Activated T-helper 17 cell treated with anti-CD3 and anti-CD28 coated beads, Interleukin-2, amount 50 U/mL, for 72 hours (primary cell): ENCODE results near the gene SPCS1. TPM values are rescaled to one million over a fixed set of nuclear protein-coding genes. Genes with fewer than 3 reads are reported as not detected.
A peak's percentile ranks its signal among the peaks of the same experiment; 100 is the strongest.
"Not testable (repeated sequence)": the region's sequence is repeated elsewhere in the genome, so short reads cannot be mapped to it uniquely, and the experiment has no call there.

Experiments used
- ATAC-seq: fragments of 150-1000 bp; cut with Tn5 transposase; replicated peaks from 2 replicates; pipeline ENCODE4 v1.10.0; 2021; ENCODE audit warnings: mild to moderate bottlenecking, moderate library complexity
- H3K27ac Mint-ChIP-seq: one replicate; pipeline ENCODE4 v1.8.0; 2022; ENCODE audit warnings: mixed read lengths
- H3K27me3 Mint-ChIP-seq: one replicate; pipeline ENCODE4 v1.8.0; 2022; ENCODE audit warnings: mixed read lengths
- H3K36me3 Mint-ChIP-seq: one replicate; pipeline ENCODE4 v1.8.0; 2022; ENCODE audit warnings: low read depth, mild to moderate bottlenecking, mixed read lengths
- H3K4me1 Mint-ChIP-seq: one replicate; pipeline ENCODE4 v1.8.0; 2022; ENCODE audit warnings: mixed read lengths
- H3K4me3 Mint-ChIP-seq: one replicate; pipeline ENCODE4 v1.8.0; 2022; ENCODE audit warnings: mild to moderate bottlenecking, mixed read lengths
- H3K9me3 Mint-ChIP-seq: one replicate; pipeline ENCODE4 v1.8.0; 2022; ENCODE audit warnings: mixed read lengths
- total RNA-seq, 2 donors: library from RNA; stranded (reverse); gene quantifications; one replicate each; pipeline ENCODE4 v1.2.3, GENCODE V29; 2022

The SPCS1 gene
- 100 to 1,000 TPM in 1 of 2 donors, 10 to 100 TPM in 1; 66.2 to 106 TPM for total RNA-seq

- Mint-ChIP-seq H3K4me3 (peak within 1 kb of the TSS; percentile 98), H3K27me3 (no peaks in the 10 kb centered on the region), H3K27ac (peak within 1 kb of the TSS; percentile 93), H3K36me3 (peaks cover 34% of the 10 kb centered on the region), H3K4me1 (peaks cover 14% of the 10 kb centered on the region), H3K9me3 (no peaks in the 10 kb centered on the region)
- peak; percentile 95 for ATAC-seq
Measured at GRCh38 chr3:52705688-52706686, at the start of gene SPCS1, which contains the start of gene GLT8D1. TSS of gene SPCS1 (plus strand) at chr3:52706106. CDS start at chr3:52706247, 141 bp downstream. TSS of gene GLT8D1 (minus strand) at chr3:52705791. CDS start at chr3:52700460, 5,331 bp downstream.

- H3K9me3 Mint-ChIP-seq, result no peaks in the 10 kb centered on the region
- H3K4me1 Mint-ChIP-seq, result peaks cover 6% of the 10 kb centered on the region
- H3K27me3 Mint-ChIP-seq, result no peaks in the 10 kb centered on the region
- H3K27ac Mint-ChIP-seq, result no peak overlapping the region
- peaks cover 98% of the 10 kb centered on the region for H3K36me3 Mint-ChIP-seq
- ATAC-seq, result no peak
- H3K4me3 Mint-ChIP-seq, result no peak overlapping the region
Measured at GRCh38 chr3:52660046-52660445, 45.9 kb upstream of the SPCS1 start.

- no peak overlapping the region for H3K4me3 Mint-ChIP-seq
- ATAC-seq, result no peak
- H3K27ac Mint-ChIP-seq, result no peak overlapping the region
- H3K27me3 Mint-ChIP-seq, result no peaks in the 10 kb centered on the region
- peaks cover 98% of the 10 kb centered on the region for H3K36me3 Mint-ChIP-seq
- no peaks in the 10 kb centered on the region for H3K9me3 Mint-ChIP-seq
- H3K4me1 Mint-ChIP-seq, result no peaks in the 10 kb centered on the region
Measured at GRCh38 chr3:52663098-52663497, 42.8 kb upstream of the SPCS1 start.

- H3K27me3 Mint-ChIP-seq, result no peaks in the 10 kb centered on the region
- H3K9me3 Mint-ChIP-seq, result no peaks in the 10 kb centered on the region
- H3K4me3 Mint-ChIP-seq, result peak overlapping the region; percentile 76
- H3K27ac Mint-ChIP-seq, result peak overlapping the region; percentile 98
- ATAC-seq, result peak; percentile 91
- H3K4me1 Mint-ChIP-seq, result peaks cover 32% of the 10 kb centered on the region
- H3K36me3 Mint-ChIP-seq, result peaks cover 94% of the 10 kb centered on the region
Measured at GRCh38 chr3:52670621-52671521, 35.0 kb upstream of the SPCS1 start.

GRCh38 chr3:52671676-52672075, 34.2 kb upstream of the SPCS1 start:
- peak overlapping the region; percentile 76 for H3K4me3 Mint-ChIP-seq
- peak overlapping the region; percentile 98 for H3K27ac Mint-ChIP-seq
- peaks cover 94% of the 10 kb centered on the region for H3K36me3 Mint-ChIP-seq
- no peaks in the 10 kb centered on the region for H3K9me3 Mint-ChIP-seq
- no peaks in the 10 kb centered on the region for H3K27me3 Mint-ChIP-seq
- ATAC-seq, result peak; percentile 28
- peaks cover 35% of the 10 kb centered on the region for H3K4me1 Mint-ChIP-seq

GRCh38 chr3:52676201-52676600, 29.7 kb upstream of the SPCS1 start:
- not testable (repeated sequence) for ATAC-seq, H3K27ac Mint-ChIP-seq, H3K27me3 Mint-ChIP-seq, H3K4me3 Mint-ChIP-seq, H3K9me3 Mint-ChIP-seq
- H3K36me3 Mint-ChIP-seq, result peaks cover 98% of the 10 kb centered on the region
- H3K4me1 Mint-ChIP-seq, result peaks cover 44% of the 10 kb centered on the region

DNA sequence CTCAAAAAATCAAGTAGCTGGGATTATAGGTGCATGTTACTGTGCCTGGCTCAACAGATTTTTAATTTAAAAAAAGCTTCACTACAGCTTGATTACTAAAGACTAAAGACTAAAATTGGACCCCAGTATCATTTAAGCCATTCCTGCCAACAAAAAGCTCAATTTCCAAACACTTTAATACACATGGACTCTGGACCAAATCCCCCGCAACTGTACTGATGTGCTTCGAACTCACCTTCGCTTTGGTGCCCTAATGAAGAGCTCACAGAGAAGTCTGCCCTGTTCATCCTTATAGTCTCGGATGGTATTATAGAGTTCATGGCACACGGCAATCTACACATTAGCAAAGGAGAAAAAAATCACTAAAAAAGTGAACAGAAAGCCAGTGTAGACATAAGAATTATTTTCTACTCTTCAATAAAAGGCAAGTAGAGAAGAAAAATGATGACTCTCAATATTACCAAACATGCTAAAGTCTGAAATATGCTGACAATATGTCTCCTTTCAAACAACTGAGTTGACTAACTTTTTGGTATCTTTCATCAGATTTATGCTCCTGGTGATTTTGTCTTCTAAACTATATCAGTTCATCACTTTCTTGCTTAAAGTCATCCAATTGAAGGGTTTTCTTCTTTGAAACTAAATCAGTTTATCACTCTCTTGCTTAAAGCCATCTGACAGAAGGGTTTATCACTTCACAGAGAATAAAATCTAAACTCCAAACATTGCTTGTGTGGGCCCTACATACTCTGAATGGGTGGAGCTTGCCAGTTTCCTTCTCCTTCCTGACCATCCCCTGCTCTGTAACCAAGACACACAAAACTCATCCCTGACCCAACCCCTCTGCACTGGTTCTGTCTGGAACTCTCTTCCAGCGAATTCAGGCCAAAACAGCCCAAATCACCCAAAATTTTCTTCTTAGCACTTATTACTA, 27.4 kb upstream of the SPCS1 start:
- H3K4me3 Mint-ChIP-seq, result peak overlapping the region; percentile 0
- peaks cover 98% of the 10 kb centered on the region for H3K36me3 Mint-ChIP-seq
- no peaks in the 10 kb centered on the region for H3K9me3 Mint-ChIP-seq
- no peak for ATAC-seq
- peaks cover 44% of the 10 kb centered on the region for H3K4me1 Mint-ChIP-seq
- H3K27ac Mint-ChIP-seq, result peak overlapping the region; percentile 47
- no peaks in the 10 kb centered on the region for H3K27me3 Mint-ChIP-seq

DNA sequence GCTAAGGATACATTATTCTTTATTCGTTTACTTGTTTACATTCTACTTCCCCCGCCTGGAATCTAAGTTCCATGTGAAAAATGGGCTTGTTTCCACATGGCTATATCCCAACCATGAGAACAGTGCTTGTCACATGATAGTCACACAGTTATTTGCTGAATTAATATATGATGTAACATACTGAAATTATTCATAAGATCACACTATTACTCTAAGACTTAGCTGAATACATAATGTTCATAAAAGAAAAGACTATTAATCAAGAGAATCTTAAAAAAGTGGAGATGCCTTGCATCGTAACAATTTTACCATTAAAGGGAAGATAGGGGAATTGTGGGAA, 26.7 kb upstream of the SPCS1 start:
- ATAC-seq, result no peak
- Mint-ChIP-seq H3K27ac (peak overlapping the region; percentile 47), H3K4me1 (peaks cover 44% of the 10 kb centered on the region), H3K9me3 (no peaks in the 10 kb centered on the region), H3K4me3 (peak overlapping the region; percentile 0), H3K27me3 (no peaks in the 10 kb centered on the region), H3K36me3 (peaks cover 98% of the 10 kb centered on the region)

GRCh38 chr3:52679811-52680210, 26.1 kb upstream of the SPCS1 start:
- Mint-ChIP-seq H3K27ac (peak overlapping the region; percentile 89), H3K4me3 (peak overlapping the region; percentile 69), H3K9me3 (no peaks in the 10 kb centered on the region), H3K36me3 (peaks cover 100% of the 10 kb centered on the region), H3K4me1 (peaks cover 49% of the 10 kb centered on the region), H3K27me3 (no peaks in the 10 kb centered on the region)
- no peak for ATAC-seq

GRCh38 chr3:52681596-52681995, 24.3 kb upstream of the SPCS1 start:
- Mint-ChIP-seq H3K27ac (peak overlapping the region; percentile 89), H3K4me1 (peaks cover 44% of the 10 kb centered on the region), H3K9me3 (no peaks in the 10 kb centered on the region), H3K36me3 (peaks cover 98% of the 10 kb centered on the region), H3K4me3 (peak overlapping the region; percentile 69), H3K27me3 (no peaks in the 10 kb centered on the region)
- ATAC-seq, result peak; percentile 0

DNA sequence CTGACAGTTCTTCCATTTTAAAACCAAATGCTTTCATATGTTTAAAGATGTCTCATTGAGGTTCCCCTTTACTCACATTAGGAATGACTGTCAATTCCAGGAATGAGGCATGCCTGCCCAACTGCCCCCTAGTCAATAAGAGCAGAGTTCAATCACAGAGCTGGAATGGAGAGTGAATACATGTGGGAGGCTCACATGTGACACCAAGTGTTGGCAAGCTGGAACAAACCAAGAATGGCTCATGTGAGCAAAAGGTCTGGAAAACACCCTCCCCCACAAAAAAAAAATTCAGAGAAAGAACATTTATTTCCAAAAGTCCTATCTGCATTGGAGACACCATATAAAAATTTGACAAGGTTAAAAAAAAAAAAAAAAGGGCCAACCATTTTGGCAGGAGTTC, 23.9 kb upstream of the SPCS1 start:
- peak; percentile 63 for ATAC-seq
- Mint-ChIP-seq H3K27ac (peak overlapping the region; percentile 89), H3K4me1 (peaks cover 42% of the 10 kb centered on the region), H3K27me3 (no peaks in the 10 kb centered on the region), H3K36me3 (peaks cover 98% of the 10 kb centered on the region), H3K9me3 (no peaks in the 10 kb centered on the region), H3K4me3 (peak overlapping the region; percentile 69)

GRCh38 chr3:52683611-52684010, 22.3 kb upstream of the SPCS1 start:
- Mint-ChIP-seq H3K4me3 (peak overlapping the region; percentile 95), H3K9me3 (no peaks in the 10 kb centered on the region), H3K36me3 (peaks cover 98% of the 10 kb centered on the region)

DNA sequence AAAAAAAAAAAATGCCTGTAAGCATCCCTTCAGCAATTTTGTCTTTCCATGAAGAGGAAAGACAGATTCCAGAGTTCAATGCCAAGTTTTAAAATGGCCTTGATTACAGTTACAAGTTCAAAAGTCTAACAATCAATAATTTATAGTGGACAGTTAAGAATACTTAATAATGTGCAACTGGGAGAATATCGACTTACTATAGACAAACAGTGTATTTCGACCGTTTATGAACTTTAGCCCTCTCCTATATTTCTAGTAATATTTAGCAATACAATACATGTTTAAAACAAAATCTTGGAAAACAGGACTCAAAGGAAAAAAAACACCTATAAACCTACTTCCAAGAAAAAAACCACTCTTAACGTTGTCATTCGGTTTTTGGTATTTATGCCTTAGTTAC, 21.7 kb upstream of the SPCS1 start:
- H3K4me1 Mint-ChIP-seq, result peaks cover 56% of the 10 kb centered on the region
- no peak for ATAC-seq
- no peaks in the 10 kb centered on the region for H3K27me3 Mint-ChIP-seq
- peak overlapping the region; percentile 95 for H3K4me3 Mint-ChIP-seq
- peak overlapping the region; percentile 96 for H3K27ac Mint-ChIP-seq
- H3K36me3 Mint-ChIP-seq, result peaks cover 98% of the 10 kb centered on the region
- H3K9me3 Mint-ChIP-seq, result no peaks in the 10 kb centered on the region

More at GRCh38 chr3:52683611-52684010, 22.3 kb upstream of the SPCS1 start:
- Mint-ChIP-seq H3K27me3 (no peaks in the 10 kb centered on the region), H3K4me1 (peaks cover 55% of the 10 kb centered on the region), H3K27ac (peak overlapping the region; percentile 96)
- ATAC-seq, result no peak
